Ovary (tissue), 3 donors: ENCODE results near the gene SMAD3.

ENCODE experiments used
- EP300 ChIP-seq: sonication (generic); formaldehyde crosslinking; IDR thresholded peaks from one replicate; pipeline ENCODE4 v1.6.1; 2017; ENCODE audit warnings: antibody characterized with exemption
- POLR2A ChIP-seq: fragments of 450-650 bp; IDR thresholded peaks from one replicate; pipeline ENCODE4 v1.6.1; 2017; ENCODE audit warnings: antibody characterized with exemption, mild to moderate bottlenecking, moderate library complexity
- TF ChIP-seq, protein P1 (sequence below), 3 donors: fragments of 450-650 bp in 2 of 3; fragments of 200-600 bp in 1 of 3; IDR thresholded peaks; one replicate each; pipeline versions ENCODE4 v1.5.1 to v1.8.0; 2016 to 2022; ENCODE audit warnings: antibody characterized with exemption in 3 of 3, mild to moderate bottlenecking in 1 of 3
- donor health status: DM: no; HTN: no; CAD: no.

DNA sequence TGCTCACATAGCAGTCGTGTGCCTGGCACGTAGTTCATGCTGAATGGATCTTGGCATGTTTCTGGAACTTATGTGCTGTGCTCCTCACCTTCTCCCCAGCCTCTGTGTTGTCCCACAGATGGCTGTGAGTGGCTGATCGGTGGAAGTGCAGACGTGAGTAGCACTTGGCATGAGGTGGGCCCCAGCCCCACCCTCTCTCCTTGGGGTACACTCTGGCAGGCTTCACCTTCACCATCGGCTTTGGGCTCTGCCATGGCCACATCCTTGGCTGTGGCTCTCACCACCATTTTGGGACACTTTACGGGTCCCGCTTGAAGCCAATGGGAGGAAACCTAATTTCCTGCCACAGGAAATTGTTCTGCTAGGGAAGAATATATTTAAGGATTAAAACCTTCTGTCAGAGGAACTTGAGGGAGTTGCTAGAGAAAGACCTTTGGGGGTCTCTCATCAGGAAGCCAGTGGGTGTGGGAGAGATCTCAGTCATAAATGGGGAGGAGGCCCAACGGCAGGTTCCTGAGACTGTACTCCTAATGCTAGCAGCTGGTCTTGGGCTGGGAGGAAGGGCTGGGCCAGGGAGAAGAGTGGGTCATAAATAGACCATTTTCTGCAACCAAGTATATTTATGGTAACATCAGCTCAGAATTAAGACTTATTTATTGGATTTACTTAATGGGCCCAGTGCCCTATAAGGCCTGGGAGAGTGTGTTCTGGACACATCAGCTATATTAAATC lies 92.3 kb downstream of the SMAD3 start:
- TF ChIP-seq, protein P1, sequence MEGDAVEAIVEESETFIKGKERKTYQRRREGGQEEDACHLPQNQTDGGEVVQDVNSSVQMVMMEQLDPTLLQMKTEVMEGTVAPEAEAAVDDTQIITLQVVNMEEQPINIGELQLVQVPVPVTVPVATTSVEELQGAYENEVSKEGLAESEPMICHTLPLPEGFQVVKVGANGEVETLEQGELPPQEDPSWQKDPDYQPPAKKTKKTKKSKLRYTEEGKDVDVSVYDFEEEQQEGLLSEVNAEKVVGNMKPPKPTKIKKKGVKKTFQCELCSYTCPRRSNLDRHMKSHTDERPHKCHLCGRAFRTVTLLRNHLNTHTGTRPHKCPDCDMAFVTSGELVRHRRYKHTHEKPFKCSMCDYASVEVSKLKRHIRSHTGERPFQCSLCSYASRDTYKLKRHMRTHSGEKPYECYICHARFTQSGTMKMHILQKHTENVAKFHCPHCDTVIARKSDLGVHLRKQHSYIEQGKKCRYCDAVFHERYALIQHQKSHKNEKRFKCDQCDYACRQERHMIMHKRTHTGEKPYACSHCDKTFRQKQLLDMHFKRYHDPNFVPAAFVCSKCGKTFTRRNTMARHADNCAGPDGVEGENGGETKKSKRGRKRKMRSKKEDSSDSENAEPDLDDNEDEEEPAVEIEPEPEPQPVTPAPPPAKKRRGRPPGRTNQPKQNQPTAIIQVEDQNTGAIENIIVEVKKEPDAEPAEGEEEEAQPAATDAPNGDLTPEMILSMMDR (IDR thresholded peaks at IDR 0.05) = no peak
- TF ChIP-seq POLR2A (no peak), EP300 (no peak)
